ENCODE results near the gene DPT. TPM values are rescaled to one million over a fixed set of nuclear protein-coding genes. Genes with fewer than 3 reads are reported as not detected.

DPT gene
- total RNA-seq, 6 donors from 2014 or later: 11.5 to 22.4 (median 12.3) TPM; not detected in 1

DNA sequence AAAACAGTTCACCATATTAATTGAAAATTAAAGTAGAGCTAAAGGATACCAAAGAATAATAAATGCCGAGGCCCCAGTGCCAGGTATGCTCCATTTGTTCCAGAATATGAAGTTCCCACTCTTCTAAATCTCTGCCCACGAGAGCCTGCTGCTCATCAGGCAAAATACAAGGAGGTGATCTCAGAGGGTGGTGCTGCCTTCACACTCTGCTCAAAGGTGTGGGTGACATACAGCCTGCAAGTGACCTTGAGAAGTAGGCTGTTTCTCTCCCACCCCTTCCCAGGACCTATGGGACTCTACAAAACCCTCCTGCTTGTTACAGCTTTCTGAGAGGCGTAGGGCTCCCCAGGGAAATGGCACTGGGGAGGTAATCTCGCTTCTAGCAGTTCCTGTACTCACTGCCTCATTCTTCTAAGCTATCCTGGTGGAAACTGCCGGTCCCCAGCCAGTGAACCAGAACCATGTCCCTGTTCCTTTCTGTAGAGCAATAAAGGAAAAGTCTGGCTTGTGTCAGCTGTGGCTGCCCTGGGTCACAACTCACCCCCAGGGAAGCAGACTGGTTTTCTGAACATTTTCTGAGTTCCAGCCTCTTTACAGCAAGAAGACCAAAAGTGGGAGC is 26.9 kb upstream of the DPT start:
- DNase-seq: no peak
- no peak for TF ChIP-seq POLR2AphosphoS5 (IDR thresholded peaks at IDR 0.05)
- 57 to 86% methylated on average over 5 of the region's 5 CpGs for WGBS, 2 donors
- no peak overlapping the region for H3K4me3 ChIP-seq
- no peak for ATAC-seq (ENCODE audit: low FRiP score in 2 of 2)
- H3K27me3 ChIP-seq: no peaks in the 10 kb centered on the region
- no peaks in the 10 kb centered on the region for H3K36me3 ChIP-seq
- no peaks in the 10 kb centered on the region for H3K9me3 ChIP-seq
- H3K27ac ChIP-seq: no peak overlapping the region
- no peaks in the 10 kb centered on the region for H3K4me1 ChIP-seq

- no peaks in the 10 kb centered on the region for H3K36me3 ChIP-seq
- 44 to 57% methylated on average over 8 of the region's 8 CpGs for WGBS, 2 donors
- H3K4me3 ChIP-seq: no peak overlapping the region
- no peaks in the 10 kb centered on the region for H3K27me3 ChIP-seq
- H3K27ac ChIP-seq: no peak overlapping the region
- DNase-seq: no peak
- TF ChIP-seq EP300 (IDR thresholded peaks at IDR 0.05) (no peak), POLR2A (IDR thresholded peaks at IDR 0.05) (no peak)
- ATAC-seq (ENCODE audit: low FRiP score in 2 of 2): no peak
- no peaks in the 10 kb centered on the region for H3K4me1 ChIP-seq
- no peaks in the 10 kb centered on the region for H3K9me3 ChIP-seq
Observed at GRCh38 chr1:168752171-168752832, 23.3 kb upstream of the DPT start.

DNA sequence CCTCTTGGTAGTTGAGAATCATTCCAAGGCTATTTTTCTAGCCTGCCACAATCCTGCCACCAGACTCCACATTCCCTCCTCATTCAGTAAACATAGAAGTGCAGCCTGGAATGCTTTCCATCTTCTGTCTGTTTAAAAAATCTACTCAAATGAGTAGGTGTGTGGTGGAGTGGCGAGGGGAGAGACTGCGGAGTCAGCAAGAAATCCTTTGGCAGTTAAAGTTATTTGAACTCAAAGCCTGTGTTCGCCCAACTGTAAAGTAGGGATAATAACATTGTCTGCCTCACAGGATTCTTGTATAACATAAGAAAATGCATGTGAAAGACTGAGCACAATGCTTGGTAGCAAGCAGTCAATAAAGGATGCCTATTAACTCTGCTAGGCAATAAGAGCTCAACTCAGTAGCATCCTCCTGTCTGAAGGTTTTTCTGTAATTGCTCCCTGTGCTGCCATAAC is 22.2 kb upstream of the DPT start:
- ATAC-seq (ENCODE audit: low FRiP score in 2 of 2) (no peak), DNase-seq (no peak)
- Histone ChIP-seq H3K4me1 (no peaks in the 10 kb centered on the region), H3K4me3 (no peak overlapping the region), H3K27me3 (no peaks in the 10 kb centered on the region), H3K36me3 (no peaks in the 10 kb centered on the region), H3K9me3 (no peaks in the 10 kb centered on the region), H3K27ac (no peak overlapping the region)
- 57 to 61% methylated on average over 3 of the region's 3 CpGs for WGBS, 2 donors
- TF ChIP-seq POLR2AphosphoS5 (IDR thresholded peaks at IDR 0.05) (no peak), CTCF (IDR thresholded peaks at IDR 0.05) (peak in 1 of 6 experiments; percentile 20)

DNA sequence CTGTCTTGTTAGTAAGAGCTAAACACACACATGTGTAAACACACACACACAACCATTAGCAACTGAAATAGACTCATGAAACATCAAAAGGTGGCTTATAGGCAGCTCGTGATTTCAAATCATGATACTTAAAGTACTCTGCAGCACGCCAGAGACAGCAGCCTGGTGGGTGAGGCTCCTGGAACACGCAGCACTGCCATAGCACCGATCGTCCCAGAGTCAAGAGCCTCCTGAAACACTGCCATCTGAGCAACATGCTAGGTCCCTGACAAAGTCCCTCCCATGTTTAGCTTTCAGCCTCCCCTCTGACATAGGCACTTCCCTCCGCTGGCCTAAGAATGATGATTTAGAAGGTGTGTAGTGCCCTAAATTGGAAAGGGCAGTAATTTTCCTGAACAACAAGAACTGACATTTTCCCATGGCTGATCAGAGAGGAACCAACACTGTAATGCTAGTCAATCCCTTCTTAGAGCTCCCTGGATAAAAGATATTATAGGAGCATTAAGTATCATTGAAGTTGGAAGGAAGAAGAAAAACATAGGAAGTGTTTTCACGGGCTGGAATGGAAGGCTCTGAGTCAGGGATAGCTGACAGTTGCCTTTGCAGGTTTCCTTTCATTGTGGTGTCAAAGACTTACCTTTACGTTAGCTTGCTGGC is 14.1 kb upstream of the DPT start:
- Histone ChIP-seq H3K27me3 (no peaks in the 10 kb centered on the region), H3K4me3 (no peak overlapping the region), H3K4me1 (no peaks in the 10 kb centered on the region), H3K27ac (no peak overlapping the region), H3K9me3 (no peaks in the 10 kb centered on the region), H3K36me3 (no peaks in the 10 kb centered on the region)
- no peak for DNase-seq
- ATAC-seq (ENCODE audit: low FRiP score in 2 of 2): no peak
- TF ChIP-seq POLR2AphosphoS5 (IDR thresholded peaks at IDR 0.05) (no peak), EP300 (IDR thresholded peaks at IDR 0.05) (no peak), POLR2A (IDR thresholded peaks at IDR 0.05) (no peak), CTCF (IDR thresholded peaks at IDR 0.05) (no peak)
- 73 to 81% methylated on average over 5 to 8 of the region's 8 CpGs for WGBS, 2 donors

GRCh38 chr1:168742386-168742785 is 13.4 kb upstream of the DPT start:
- TF ChIP-seq POLR2AphosphoS5 (IDR thresholded peaks at IDR 0.05): no peak
- no peak for TF ChIP-seq EP300 (IDR thresholded peaks at IDR 0.05)
- no peak for TF ChIP-seq POLR2A (IDR thresholded peaks at IDR 0.05)
- no peak for TF ChIP-seq CTCF (IDR thresholded peaks at IDR 0.05)
- Histone ChIP-seq H3K27me3 (no peaks in the 10 kb centered on the region), H3K4me3 (no peak overlapping the region), H3K27ac (no peak overlapping the region), H3K9me3 (no peaks in the 10 kb centered on the region), H3K36me3 (no peaks in the 10 kb centered on the region), H3K4me1 (no peaks in the 10 kb centered on the region)
- 90 to 94% methylated on average over 1 of the region's 1 CpG for WGBS, 2 donors
- no peak for DNase-seq
- no peak for ATAC-seq (ENCODE audit: low FRiP score in 2 of 2)

Measured in upper lobe of left lung (tissue), 6 donors.